ENCODE data around the gene HDAC3.

The HDAC3 gene

DNA sequence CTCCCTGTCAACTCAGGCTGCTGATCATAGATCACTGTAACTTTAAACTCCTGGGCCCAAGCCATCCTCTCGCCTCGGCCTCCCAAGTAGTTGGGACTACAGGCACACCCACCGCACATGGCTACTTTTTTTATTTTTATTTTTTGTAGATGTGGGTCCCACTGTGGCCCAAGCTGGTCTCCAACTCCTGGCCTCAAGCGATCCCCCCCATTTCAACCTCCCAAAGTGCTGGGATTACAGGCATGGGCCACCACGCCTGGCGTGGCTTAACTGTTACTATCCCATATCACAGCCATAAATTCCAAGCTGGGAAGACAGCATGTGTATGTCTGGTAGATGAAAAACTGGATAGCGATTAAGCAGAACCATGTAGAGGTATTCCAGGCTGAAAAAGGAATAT is 1.0 kb downstream of the HDAC3 start:
- ATAC-seq = no peak
- TF ChIP-seq ZFP30 (CRISPR knock-in tag; IDR thresholded peaks at IDR 0.05) = no peak
- TF ChIP-seq ZFP3 (CRISPR knock-in tag; IDR thresholded peaks at IDR 0.05) = no peak
- TF ChIP-seq TOX (CRISPR knock-in tag; IDR thresholded peaks at IDR 0.05; ENCODE audit: borderline replicate concordance) = no peak
- TF ChIP-seq GLIS3 (CRISPR knock-in tag; IDR thresholded peaks at IDR 0.05) = no peak
- TF ChIP-seq ZNF565 (CRISPR knock-in tag; conservative IDR thresholded peaks at IDR 0.05; ENCODE audit: low read depth) = no peak
- no peak for TF ChIP-seq TCF4 (CRISPR knock-in tag; IDR thresholded peaks at IDR 0.05; ENCODE audit: borderline replicate concordance)
- TF ChIP-seq OSR1 (CRISPR knock-in tag; IDR thresholded peaks at IDR 0.05) = no peak
- TF ChIP-seq, protein P1, sequence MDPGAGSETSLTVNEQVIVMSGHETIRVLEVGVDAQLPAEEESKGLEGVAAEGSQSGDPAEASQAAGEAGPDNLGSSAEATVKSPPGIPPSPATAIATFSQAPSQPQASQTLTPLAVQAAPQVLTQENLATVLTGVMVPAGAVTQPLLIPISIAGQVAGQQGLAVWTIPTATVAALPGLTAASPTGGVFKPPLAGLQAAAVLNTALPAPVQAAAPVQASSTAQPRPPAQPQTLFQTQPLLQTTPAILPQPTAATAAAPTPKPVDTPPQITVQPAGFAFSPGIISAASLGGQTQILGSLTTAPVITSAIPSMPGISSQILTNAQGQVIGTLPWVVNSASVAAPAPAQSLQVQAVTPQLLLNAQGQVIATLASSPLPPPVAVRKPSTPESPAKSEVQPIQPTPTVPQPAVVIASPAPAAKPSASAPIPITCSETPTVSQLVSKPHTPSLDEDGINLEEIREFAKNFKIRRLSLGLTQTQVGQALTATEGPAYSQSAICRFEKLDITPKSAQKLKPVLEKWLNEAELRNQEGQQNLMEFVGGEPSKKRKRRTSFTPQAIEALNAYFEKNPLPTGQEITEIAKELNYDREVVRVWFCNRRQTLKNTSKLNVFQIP (CRISPR knock-in tag; IDR thresholded peaks at IDR 0.05; ENCODE audit: borderline replicate concordance, low read depth) = no peak
- no peak for TF ChIP-seq PATZ1 (CRISPR knock-in tag; IDR thresholded peaks at IDR 0.05; ENCODE audit: borderline replicate concordance)
- no peak for TF ChIP-seq BACH2 (CRISPR knock-in tag; IDR thresholded peaks at IDR 0.05; ENCODE audit: borderline replicate concordance)
- TF ChIP-seq ZNF8 (CRISPR knock-in tag; IDR thresholded peaks at IDR 0.05) = no peak
- TF ChIP-seq ESRRG (CRISPR knock-in tag; IDR thresholded peaks at IDR 0.05) = no peak
- no peak for TF ChIP-seq ZNF70 (CRISPR knock-in tag; IDR thresholded peaks at IDR 0.05)
- no peak for TF ChIP-seq CREB5 (CRISPR knock-in tag; IDR thresholded peaks at IDR 0.05; ENCODE audit: low read depth)
- TF ChIP-seq ISL1 (CRISPR knock-in tag; IDR thresholded peaks at IDR 0.05) = no peak

GRCh38 chr5:141634720-141635119 is 1.9 kb downstream of the HDAC3 start:
- no peak for TF ChIP-seq ESRRG (CRISPR knock-in tag; IDR thresholded peaks at IDR 0.05)
- no peak for TF ChIP-seq ARNTL (CRISPR knock-in tag; IDR thresholded peaks at IDR 0.05; ENCODE audit: borderline replicate concordance, low read depth)
- TF ChIP-seq TOX (CRISPR knock-in tag; IDR thresholded peaks at IDR 0.05; ENCODE audit: borderline replicate concordance) = no peak
- no peak for TF ChIP-seq ISL1 (CRISPR knock-in tag; IDR thresholded peaks at IDR 0.05)
- no peak for TF ChIP-seq BACH2 (CRISPR knock-in tag; IDR thresholded peaks at IDR 0.05; ENCODE audit: borderline replicate concordance)
- ATAC-seq = no peak

DNA sequence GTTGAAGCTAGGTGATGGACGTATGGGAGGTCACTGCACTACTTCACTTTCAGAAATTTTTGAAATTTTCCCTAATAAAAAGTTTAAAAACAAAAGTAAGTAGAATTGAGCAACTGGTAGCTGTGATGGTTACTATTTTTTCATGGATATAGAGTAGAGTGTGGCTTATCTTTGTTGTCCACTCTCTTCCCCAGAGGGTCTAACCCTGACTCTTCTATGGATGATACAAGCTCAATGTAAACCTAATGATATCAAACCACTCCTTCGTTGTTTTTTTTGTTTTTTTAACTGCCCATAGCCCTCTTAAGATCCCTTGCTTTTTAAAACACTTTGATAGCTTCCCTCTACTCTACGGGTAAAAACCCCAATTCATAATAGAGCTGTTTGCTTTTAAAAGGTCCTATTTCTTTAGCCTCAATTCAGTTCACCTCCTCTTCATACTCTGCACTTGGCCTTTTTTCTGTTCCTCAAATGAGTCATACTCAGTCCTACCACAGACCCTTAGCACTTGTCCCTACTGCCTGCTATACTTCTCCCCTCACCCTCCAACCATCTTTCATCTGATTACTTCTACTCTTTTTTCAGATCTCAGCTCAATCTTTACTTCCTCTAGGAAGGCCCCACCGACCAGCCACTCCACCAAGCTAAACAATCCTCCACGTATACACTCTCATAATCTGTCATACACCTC is 2.6 kb downstream of the HDAC3 start:
- ATAC-seq = no peak
- TF ChIP-seq TOX (CRISPR knock-in tag; IDR thresholded peaks at IDR 0.05; ENCODE audit: borderline replicate concordance) = no peak
- no peak for TF ChIP-seq ZFP30 (CRISPR knock-in tag; IDR thresholded peaks at IDR 0.05)
- TF ChIP-seq ZC3H10 (CRISPR knock-in tag; IDR thresholded peaks at IDR 0.05) = no peak
- TF ChIP-seq ZNF565 (CRISPR knock-in tag; conservative IDR thresholded peaks at IDR 0.05; ENCODE audit: low read depth) = no peak
- TF ChIP-seq OSR1 (CRISPR knock-in tag; IDR thresholded peaks at IDR 0.05) = no peak
- no peak for TF ChIP-seq RARB (CRISPR knock-in tag; IDR thresholded peaks at IDR 0.05)
- no peak for TF ChIP-seq ZNF70 (CRISPR knock-in tag; IDR thresholded peaks at IDR 0.05)
- TF ChIP-seq PPARA (CRISPR knock-in tag; IDR thresholded peaks at IDR 0.05; ENCODE audit: borderline replicate concordance) = no peak
- TF ChIP-seq, protein P2, sequence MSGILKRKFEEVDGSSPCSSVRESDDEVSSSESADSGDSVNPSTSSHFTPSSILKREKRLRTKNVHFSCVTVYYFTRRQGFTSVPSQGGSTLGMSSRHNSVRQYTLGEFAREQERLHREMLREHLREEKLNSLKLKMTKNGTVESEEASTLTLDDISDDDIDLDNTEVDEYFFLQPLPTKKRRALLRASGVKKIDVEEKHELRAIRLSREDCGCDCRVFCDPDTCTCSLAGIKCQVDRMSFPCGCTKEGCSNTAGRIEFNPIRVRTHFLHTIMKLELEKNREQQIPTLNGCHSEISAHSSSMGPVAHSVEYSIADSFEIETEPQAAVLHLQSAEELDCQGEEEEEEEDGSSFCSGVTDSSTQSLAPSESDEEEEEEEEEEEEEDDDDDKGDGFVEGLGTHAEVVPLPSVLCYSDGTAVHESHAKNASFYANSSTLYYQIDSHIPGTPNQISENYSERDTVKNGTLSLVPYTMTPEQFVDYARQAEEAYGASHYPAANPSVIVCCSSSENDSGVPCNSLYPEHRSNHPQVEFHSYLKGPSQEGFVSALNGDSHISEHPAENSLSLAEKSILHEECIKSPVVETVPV (CRISPR knock-in tag; IDR thresholded peaks at IDR 0.05) = no peak
- no peak for TF ChIP-seq ARNTL (CRISPR knock-in tag; IDR thresholded peaks at IDR 0.05; ENCODE audit: borderline replicate concordance, low read depth)
- TF ChIP-seq GLIS3 (CRISPR knock-in tag; IDR thresholded peaks at IDR 0.05) = no peak
- TF ChIP-seq ESRRG (CRISPR knock-in tag; IDR thresholded peaks at IDR 0.05) = no peak
- no peak for TF ChIP-seq ZFP3 (CRISPR knock-in tag; IDR thresholded peaks at IDR 0.05)
- TF ChIP-seq PATZ1 (CRISPR knock-in tag; IDR thresholded peaks at IDR 0.05; ENCODE audit: borderline replicate concordance) = no peak
- TF ChIP-seq, protein P3, sequence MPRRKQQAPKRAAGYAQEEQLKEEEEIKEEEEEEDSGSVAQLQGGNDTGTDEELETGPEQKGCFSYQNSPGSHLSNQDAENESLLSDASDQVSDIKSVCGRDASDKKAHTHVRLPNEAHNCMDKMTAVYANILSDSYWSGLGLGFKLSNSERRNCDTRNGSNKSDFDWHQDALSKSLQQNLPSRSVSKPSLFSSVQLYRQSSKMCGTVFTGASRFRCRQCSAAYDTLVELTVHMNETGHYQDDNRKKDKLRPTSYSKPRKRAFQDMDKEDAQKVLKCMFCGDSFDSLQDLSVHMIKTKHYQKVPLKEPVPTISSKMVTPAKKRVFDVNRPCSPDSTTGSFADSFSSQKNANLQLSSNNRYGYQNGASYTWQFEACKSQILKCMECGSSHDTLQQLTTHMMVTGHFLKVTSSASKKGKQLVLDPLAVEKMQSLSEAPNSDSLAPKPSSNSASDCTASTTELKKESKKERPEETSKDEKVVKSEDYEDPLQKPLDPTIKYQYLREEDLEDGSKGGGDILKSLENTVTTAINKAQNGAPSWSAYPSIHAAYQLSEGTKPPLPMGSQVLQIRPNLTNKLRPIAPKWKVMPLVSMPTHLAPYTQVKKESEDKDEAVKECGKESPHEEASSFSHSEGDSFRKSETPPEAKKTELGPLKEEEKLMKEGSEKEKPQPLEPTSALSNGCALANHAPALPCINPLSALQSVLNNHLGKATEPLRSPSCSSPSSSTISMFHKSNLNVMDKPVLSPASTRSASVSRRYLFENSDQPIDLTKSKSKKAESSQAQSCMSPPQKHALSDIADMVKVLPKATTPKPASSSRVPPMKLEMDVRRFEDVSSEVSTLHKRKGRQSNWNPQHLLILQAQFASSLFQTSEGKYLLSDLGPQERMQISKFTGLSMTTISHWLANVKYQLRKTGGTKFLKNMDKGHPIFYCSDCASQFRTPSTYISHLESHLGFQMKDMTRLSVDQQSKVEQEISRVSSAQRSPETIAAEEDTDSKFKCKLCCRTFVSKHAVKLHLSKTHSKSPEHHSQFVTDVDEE (CRISPR knock-in tag; IDR thresholded peaks at IDR 0.05) = no peak
- TF ChIP-seq CREB5 (CRISPR knock-in tag; IDR thresholded peaks at IDR 0.05; ENCODE audit: low read depth) = no peak
- no peak for TF ChIP-seq ZNF8 (CRISPR knock-in tag; IDR thresholded peaks at IDR 0.05)
- TF ChIP-seq, protein P1 (CRISPR knock-in tag; IDR thresholded peaks at IDR 0.05; ENCODE audit: borderline replicate concordance, low read depth) = no peak
